Measurements from ENCODE around the gene ARFGAP3.

GRCh38 chr22:42834177-42834949 lies 22.7 kb downstream of the ARFGAP3 start:
- TF ChIP-seq CTCF (IDR thresholded peaks at IDR 0.05; ENCODE audit: low read depth, low read length) (no peak), POLR2A (IDR thresholded peaks at IDR 0.05; ENCODE audit: extremely low read depth, insufficient read length) (no peak), MAX (IDR thresholded peaks at IDR 0.05; ENCODE audit: low read depth, low read length) (no peak)

Measured in NB4 (cell line).